ENCODE results near the gene CD244. TPM values are rescaled to one million over a fixed set of nuclear protein-coding genes. Genes with fewer than 3 reads are reported as not detected.

Gene CD244
- total RNA-seq, 1 donor, result not detected

DNA sequence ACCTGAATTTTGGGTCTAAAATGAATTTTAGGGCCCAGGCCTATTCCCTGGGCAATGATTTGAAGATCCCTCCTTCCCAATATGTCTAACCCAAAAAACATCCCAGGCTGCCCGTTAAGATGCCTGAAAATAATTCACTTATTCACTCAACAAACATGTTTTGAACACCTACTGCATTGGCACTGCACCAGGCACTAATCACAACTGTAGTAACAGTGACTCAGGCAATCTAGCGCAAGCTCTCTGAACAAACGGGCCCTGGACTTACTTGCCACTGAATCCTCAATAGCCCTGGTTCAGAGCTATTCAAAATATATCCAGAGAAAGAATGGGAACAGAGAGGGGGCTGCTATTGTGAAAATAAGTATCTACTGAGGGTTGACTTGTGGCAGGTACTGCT lies 4.2 kb downstream of the CD244 start:
- TF ChIP-seq, protein P1, sequence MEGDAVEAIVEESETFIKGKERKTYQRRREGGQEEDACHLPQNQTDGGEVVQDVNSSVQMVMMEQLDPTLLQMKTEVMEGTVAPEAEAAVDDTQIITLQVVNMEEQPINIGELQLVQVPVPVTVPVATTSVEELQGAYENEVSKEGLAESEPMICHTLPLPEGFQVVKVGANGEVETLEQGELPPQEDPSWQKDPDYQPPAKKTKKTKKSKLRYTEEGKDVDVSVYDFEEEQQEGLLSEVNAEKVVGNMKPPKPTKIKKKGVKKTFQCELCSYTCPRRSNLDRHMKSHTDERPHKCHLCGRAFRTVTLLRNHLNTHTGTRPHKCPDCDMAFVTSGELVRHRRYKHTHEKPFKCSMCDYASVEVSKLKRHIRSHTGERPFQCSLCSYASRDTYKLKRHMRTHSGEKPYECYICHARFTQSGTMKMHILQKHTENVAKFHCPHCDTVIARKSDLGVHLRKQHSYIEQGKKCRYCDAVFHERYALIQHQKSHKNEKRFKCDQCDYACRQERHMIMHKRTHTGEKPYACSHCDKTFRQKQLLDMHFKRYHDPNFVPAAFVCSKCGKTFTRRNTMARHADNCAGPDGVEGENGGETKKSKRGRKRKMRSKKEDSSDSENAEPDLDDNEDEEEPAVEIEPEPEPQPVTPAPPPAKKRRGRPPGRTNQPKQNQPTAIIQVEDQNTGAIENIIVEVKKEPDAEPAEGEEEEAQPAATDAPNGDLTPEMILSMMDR (IDR thresholded peaks at IDR 0.05; ENCODE audit: insufficient read depth, low read length), result no peak
- no peak for DNase-seq (ENCODE audit: low read depth)
- no peak overlapping the region for H3K4me3 ChIP-seq (ENCODE audit: low read depth, low read length)

DNA sequence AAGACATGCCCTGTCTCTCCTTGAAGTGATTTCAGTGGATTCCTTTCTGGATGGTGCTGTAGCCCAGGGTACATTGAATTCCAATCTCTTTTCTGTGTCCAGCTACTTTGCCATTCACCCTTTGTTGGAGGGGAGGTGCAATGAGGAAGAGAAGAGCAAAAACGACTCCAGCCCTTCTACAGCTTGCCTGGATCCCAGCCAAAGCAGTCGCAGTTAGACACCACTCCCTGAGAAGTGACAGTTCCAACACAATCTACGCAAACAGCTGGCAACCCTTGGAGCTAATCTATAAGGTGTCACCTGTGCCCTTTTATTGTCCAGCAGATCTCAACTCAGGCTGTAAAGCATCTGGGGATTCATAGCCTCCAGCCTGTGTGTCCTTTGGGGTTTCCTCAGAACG lies 4.6 kb downstream of the CD244 start:
- TF ChIP-seq, protein P1 (IDR thresholded peaks at IDR 0.05; ENCODE audit: insufficient read depth, low read length), result no peak
- no peak overlapping the region for H3K4me3 ChIP-seq (ENCODE audit: low read depth, low read length)
- DNase-seq (ENCODE audit: low read depth), result no peak

DNA sequence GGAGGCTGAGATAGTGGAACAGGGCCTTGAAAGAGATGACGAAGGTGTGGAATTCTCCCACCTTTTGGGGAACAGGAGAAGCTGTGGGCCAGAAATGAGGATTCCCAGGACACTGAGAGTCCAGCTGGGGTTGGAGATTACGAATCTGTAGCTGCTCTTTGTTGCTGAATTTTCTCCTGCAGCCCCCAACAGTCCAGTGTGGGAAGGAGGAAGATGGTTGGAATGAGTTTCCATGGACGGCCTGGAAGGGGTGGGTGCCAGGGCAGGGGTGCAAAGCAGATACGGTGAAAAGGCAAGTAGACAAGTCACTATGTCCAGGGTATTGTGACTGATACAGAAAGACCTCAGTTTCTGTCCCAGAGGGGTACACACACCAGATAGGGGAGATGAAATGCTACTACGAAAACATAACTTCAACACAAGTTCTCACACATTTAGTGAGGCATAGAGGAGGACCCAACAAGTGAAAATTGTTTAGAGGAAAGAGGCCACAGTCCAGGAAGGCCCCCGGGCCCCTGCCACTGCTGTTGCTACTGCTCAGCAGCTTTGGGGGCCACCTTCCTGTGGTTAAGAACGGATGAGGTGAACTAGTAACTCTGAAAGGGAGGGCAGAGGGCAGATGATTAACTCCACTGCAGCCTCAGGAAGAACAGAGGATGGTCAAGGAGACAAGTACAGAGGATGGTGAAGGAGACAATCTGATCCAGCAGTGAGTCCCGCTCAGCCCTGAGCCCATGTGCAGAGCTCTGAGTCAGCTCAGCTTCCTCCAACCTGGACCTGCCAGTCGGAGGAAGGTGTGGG lies 7.3 kb downstream of the CD244 start:
- TF ChIP-seq, protein P1 (IDR thresholded peaks at IDR 0.05; ENCODE audit: insufficient read depth, low read length), result no peak
- H3K4me3 ChIP-seq (ENCODE audit: low read depth, low read length), result no peak overlapping the region

DNA sequence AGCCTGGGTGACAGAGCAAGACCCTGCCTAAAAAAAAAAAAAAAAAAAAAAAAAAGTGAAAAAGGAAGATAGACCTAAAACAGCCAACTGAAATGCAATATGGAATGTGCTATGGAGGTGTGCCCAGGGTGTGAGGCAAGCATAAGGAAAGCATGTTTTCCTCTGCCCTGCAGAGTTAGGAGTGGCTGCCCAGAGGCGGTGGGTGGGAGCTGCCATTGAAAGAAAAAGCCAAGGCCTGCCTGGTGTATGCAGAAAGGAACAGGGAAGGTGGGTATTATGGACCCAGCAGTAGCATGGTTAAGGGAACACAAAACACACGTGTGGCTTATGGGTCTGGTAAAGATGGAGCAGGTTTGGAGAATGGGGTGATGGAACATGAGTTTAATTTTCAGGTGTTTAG lies 8.9 kb downstream of the CD244 start:
- DNase-seq (ENCODE audit: low read depth), result no peak
- TF ChIP-seq, protein P1 (IDR thresholded peaks at IDR 0.05; ENCODE audit: insufficient read depth, low read length), result no peak
- H3K4me3 ChIP-seq (ENCODE audit: low read depth, low read length), result no peak overlapping the region

More for the DNA sequence above, 7.3 kb downstream of the CD244 start:
- no peak for DNase-seq (ENCODE audit: low read depth)

DNA sequence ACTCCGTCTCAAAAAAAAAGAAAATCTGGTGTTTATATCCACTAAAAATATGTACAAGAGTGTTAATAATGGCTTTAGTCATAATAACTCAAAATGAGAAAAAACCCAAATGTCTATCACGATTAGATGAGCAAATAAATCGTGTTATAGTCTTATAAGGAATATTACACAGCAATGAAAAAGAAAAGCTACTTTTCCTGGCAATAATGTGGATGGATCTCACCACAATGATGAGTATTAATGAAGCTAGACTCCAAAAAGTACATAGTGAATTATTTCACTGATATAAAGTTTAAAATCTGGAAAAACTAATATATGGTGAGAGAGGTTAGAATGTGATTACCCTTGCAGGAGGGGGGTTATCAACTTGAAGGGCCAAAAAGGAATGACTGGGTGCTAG lies 9.7 kb downstream of the CD244 start:
- TF ChIP-seq, protein P1 (IDR thresholded peaks at IDR 0.05; ENCODE audit: insufficient read depth, low read length), result no peak
- no peak for DNase-seq (ENCODE audit: low read depth)
- no peak overlapping the region for H3K4me3 ChIP-seq (ENCODE audit: low read depth, low read length)

DNA sequence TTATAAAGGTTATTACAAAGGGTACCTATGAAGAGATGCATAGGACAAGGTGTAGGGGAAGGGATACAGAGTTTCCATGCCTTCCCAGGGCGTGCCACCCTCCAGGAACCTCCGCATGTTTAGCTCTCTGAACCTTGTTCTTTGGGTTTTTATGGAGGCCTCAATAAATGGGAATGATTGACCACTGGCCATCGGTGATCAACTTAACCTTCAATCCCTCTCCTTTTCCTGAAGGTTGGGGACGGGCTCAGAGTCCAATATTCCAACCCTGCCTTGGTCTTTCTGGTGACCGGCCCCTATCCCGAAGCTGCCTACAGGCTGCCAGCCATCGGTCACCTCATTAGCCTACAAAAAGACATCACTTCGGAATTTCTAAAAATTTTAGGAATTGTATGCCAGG lies 11.7 kb downstream of the CD244 start:
- TF ChIP-seq, protein P1 (IDR thresholded peaks at IDR 0.05; ENCODE audit: insufficient read depth, low read length), result no peak
- no peak for DNase-seq (ENCODE audit: low read depth)
- no peak overlapping the region for H3K4me3 ChIP-seq (ENCODE audit: low read depth, low read length)

DNA sequence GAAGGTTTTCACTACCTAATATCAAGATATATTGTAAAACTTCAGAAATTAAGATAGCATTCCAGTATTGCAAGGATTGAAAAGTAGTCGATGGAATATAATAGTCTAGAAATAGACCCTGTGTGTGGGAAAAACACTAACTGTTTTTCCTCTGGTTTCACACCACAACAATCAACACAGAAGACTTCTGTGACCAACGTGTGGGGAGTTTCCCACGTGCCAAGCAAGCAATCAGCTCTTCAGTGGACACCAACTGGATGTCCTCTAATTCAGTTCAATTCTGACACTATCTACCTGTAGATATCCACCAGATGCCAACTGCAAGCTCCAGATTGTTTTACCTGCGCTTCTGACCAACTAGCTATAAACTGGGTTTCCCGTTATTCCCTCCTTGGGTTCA lies 12.1 kb downstream of the CD244 start:
- no peak for DNase-seq (ENCODE audit: low read depth)
- no peak overlapping the region for H3K4me3 ChIP-seq (ENCODE audit: low read depth, low read length)
- TF ChIP-seq, protein P1 (IDR thresholded peaks at IDR 0.05; ENCODE audit: insufficient read depth, low read length), result no peak

All from fibroblast of the aortic adventitia (primary cell).